GM19438 (cell line): Measurements from ENCODE around the gene ZNF358.
"Not testable (repeated sequence)": the region's sequence is repeated elsewhere in the genome, so short reads cannot be mapped to it uniquely, and the experiment has no call there.

Experiments used
- ATAC-seq: cut with Tn5 transposase; IDR thresholded peaks from one replicate; pipeline ENCODE4 v1.9.1; 2021; ENCODE audit warnings: low read depth; ENCODE audit not compliant: unreplicated experiment

Gene ZNF358

GRCh38 chr19:7534531-7535046, 18.7 kb downstream of the ZNF358 start:
- peak; percentile 16 for ATAC-seq

- ATAC-seq = peak; percentile 63
Observed at GRCh38 chr19:7535047-7535997, 19.4 kb downstream of the ZNF358 start, which contains the start of gene PNPLA6. TSS of gene PNPLA6 (plus strand) at chr19:7535717. CDS start at chr19:7535789, 72 bp downstream.

DNA sequence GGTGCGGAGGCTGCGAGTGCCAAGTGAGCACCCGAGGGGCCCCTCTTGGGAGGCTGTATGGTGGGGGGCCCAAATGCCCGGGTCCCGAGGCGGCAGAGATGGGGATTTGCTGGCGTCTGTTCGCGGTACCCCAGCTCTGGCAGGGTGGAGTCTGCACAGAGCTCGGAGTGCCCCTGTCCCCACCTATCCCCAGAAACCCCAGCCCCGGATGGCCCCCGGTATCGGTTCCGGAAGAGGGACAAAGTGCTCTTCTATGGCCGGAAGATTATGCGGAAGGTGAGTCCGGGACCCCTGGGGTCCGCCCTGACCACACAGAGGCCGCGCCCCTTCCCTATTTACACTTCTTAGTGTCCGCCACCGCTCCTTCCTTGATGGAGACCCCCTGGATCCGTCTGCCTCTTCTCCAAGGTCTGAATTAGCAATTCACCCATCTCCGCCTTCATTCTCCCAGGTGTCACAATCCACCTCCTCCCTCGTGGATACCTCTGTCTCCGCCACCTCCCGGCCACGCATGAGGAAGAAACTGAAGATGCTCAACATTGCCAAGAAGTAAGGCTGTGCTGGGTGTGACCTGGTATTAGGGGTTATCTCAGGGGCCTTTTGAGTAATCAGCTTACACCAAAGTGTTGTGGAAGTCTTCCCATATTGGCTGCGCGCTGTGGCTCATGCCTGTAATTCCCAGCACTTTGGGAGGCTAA, 20.2 kb downstream of the ZNF358 start:
- ATAC-seq = peak; percentile 10

- ATAC-seq = not testable (repeated sequence)
Observed at GRCh38 chr19:7538990-7539389, 23.1 kb downstream of the ZNF358 start.

DNA sequence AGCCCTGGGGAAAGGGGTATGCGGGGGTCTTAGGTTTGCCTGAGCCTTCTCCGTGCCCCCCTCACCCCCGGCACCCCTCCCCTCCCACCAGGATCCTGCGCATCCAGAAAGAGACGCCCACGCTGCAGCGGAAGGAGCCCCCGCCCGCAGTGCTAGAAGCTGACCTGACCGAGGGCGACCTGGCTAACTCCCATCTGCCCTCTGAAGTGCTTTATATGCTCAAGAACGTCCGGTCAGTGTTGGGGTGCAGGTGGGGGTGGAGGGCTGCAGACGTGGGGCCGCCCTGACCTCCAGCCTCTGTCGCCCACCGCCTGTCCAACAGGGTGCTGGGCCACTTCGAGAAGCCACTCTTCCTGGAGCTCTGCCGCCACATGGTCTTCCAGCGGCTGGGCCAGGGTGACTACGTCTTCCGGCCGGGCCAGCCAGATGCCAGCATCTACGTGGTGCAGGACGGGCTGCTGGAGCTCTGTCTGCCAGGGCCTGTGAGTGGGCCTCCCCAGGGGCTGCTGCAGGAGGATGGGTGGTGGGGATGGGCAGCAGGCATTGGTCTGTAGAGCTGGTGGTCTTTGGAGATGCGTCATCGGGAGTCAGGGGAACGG, 24.0 kb downstream of the ZNF358 start:
- no peak for ATAC-seq

DNA sequence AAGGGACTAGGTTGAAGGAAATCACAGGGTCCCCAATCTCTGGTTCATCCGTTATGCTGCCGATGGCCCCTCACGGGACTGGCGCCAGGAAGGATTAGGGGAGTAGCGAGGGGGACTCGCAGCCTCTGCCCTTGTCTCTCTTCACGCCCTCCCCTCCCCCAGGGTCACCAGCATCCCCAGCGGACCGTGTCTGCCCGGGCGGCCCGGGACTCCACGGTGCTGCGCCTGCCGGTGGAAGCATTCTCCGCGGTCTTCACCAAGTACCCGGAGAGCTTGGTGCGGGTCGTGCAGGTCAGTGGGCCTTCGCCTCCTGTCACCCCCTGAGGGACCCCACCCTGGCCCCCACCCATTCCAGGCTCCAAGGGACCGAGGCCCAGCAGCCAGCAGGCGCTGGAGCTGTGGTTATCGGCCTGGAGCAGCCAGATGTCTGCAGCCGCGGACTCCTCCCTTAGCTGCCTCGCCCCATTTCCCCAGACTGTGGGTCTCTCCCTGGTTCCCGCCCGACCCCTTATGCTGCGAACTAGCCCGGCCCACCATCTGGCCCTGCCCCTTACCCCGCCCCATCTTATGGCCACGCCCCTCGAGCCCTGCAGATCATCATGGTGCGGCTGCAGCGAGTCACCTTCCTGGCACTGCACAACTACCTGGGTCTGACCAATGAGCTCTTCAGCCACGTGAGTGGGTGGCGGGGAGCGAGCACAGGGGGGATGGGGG, 25.0 kb downstream of the ZNF358 start:
- ATAC-seq = no peak

GRCh38 chr19:7541475-7541824, 25.5 kb downstream of the ZNF358 start:
- no peak for ATAC-seq

DNA sequence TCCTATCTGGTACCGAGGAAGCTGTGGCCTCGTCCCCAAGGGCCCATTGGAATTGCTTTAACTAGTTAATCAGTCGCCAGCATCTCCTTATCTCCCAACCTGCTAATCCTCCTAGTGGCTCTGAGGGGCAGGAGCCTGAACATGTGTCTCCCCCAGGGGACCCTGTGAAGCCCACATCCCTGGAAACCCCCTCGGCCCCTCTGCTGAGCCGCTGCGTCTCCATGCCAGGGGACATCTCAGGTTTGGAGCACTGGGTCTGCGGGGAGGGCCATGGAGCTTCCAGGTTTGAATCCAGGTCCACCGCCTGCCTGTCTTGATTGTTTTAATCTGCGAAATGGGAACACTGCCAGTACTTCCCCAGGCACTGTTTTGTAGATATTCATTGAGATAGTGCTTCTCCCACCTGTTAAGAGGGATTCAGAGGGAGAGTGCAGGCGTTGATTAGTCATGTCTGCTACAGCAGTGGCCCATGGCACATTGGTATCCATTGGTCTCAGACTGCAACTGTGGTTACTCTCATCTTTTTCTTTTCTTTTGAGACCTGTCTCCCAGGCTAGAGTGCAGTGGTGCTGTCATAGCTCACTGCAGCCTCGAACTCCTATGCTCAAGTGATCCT, 26.0 kb downstream of the ZNF358 start:
- ATAC-seq = no peak

DNA sequence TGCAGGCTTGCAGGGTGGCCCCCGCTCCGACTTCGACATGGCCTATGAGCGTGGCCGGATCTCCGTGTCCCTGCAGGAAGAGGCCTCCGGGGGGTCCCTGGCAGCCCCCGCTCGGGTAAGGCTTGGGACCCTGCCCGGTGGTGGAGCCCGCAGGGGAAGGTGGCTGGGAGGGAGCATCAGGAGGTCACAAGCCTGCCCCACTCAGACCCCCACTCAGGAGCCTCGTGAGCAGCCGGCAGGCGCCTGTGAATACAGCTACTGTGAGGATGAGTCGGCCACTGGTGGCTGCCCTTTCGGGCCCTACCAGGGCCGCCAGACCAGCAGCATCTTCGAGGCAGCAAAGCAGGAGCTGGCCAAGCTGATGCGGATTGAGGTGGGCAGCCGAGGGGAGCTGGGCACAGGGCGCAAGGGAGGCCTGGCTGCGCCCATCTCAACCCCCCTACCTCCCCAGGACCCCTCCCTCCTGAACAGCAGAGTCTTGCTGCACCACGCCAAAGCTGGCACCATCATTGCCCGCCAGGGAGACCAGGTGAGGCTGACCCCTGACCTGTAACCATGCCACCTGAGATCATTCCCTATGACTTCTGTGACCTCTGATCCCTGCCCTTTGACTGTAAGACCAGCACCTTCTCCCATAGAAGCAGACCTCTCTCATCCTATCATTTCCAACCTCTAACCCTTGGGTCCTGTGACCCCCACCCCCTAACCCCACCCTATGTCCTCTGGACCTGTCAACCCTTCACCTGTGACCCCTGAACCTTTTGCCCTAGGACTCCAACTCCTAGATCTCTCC, 26.8 kb downstream of the ZNF358 start:
- ATAC-seq = no peak

DNA sequence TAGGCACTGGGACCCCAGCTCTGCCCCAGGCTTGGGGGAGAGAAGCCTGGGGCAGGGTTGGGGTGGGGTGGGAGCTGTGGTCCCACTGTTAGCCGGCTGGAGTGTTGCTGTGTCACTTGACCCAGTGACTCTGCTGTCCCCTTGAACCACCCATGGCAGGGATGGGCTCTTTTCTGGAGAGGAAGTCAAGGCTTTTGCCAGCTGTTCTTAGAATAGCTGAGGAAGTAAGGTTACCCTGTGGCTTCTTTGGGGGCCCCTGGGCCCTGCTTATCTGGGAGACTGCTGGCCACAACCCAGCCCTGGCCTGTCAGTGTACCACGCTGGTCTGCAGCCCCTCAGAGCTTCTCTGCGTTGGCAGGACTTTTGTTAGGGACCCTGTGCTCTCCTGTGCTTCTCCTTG, 28.7 kb downstream of the ZNF358 start:
- ATAC-seq = no peak

GRCh38 chr19:7545300-7545699, 29.4 kb downstream of the ZNF358 start:
- no peak for ATAC-seq

DNA sequence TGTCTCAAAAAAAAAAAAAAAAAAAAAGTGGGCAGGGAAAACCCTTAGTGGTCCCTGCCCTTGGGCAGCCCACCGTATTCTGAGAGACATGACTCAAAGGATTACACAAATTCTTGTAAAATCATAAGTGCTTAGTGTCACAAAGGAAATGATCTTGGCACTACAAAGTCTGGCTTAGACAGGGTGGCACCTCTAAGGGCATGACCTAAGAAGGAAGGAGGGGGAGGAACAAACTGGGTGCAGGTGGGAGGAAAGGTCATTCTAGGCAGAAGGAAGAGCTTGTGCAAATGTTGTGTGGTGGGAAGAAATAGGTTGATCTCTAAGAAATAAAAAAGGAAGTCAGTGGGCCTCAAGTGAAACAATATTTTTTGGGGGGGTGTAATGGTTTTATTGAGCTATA, 30.0 kb downstream of the ZNF358 start:
- no peak for ATAC-seq

- no peak for ATAC-seq
Observed at GRCh38 chr19:7547159-7547558, 31.3 kb downstream of the ZNF358 start.

DNA sequence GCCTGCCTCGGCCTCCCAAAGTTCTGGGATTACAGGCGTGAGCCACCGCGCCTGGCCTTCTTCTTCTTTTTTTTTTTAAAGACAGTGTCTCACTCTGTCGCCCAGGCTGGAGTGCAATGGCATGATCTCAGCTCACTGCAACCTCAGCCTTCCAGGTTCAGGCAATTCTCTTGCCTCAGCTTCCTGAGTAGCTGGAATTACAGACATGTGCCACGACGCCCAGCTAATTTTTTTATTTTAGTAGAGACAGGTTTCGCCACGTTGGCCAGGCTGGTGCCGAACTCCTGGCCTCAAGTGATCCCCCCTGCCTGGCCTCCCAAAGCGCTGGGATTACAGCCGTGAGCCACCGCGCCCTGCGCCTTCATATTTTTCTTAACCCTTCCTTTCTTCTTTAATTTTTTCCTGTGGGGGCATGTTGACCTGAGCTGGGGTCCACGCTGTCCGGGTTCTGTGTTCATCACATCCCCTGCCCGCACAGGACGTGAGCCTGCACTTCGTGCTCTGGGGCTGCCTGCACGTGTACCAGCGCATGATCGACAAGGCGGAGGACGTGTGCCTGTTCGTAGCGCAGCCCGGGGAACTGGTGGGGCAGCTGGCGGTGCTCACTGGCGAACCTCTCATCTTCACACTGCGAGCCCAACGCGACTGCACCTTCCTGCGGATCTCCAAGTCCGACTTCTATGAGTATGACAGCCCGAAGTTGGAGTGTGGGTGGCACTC, 33.7 kb downstream of the ZNF358 start:
- ATAC-seq = no peak

DNA sequence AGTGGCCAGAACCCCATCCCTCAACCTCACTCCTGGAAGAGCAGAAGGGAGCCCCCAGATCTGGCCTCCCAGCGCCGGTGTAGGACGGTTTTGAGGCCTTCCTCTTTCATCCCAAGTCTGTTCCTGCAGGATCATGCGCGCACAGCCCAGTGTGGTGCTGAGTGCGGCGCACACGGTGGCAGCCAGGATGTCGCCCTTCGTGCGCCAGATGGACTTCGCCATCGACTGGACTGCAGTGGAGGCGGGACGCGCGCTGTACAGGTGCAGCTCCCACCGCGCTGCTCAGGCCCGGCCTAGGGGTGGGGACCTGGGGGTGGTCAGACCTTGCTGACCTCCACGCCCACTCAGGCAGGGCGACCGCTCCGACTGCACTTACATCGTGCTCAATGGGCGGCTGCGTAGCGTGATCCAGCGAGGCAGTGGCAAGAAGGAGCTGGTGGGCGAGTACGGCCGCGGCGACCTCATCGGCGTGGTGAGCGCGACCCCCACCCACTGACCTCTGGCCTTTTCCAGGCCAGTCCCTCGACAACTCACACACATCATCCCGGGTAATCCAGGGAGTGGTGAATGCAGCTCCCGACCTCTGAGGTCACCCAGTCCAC, 34.4 kb downstream of the ZNF358 start:
- ATAC-seq = no peak

GRCh38 chr19:7550987-7551761, 35.3 kb downstream of the ZNF358 start:
- ATAC-seq = no peak

DNA sequence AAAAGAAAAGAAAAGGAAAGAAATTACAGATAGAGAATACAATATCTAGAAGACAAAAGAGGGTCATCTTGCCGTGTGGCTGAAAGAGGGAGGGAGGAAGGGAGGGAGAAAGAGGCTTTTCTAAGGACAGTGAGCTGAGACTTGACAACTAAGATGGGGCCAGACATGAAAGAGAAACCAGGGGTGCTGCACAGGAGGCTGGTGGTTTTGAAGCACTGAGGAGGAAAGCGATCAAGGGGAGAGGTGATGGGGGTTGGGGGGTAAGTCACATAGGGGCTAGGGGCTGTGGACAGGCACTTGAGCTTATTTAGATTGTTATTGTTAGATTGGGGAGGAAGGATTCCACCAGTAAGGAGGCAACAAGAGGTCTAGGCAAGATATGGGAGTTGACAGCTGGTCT, 36.9 kb downstream of the ZNF358 start:
- ATAC-seq = no peak

GRCh38 chr19:7554565-7554964, 38.7 kb downstream of the ZNF358 start:
- no peak for ATAC-seq
